Activated naive CD4-positive, alpha-beta T cell treated with anti-CD3 and anti-CD28 coated beads, Interleukin-2, amount 10 ng/mL, durations not matched to agents 7 days and 5 days (primary cell): ENCODE measurements around the gene DEFB108B.
"Not testable (repeated sequence)": the region's sequence is repeated elsewhere in the genome, so short reads cannot be mapped to it uniquely, and the experiment has no call there.

Source experiments
- CTCF ChIA-PET: fragments of 350-600 bp; sonication (Branson Sonifier 250); formaldehyde crosslinking; loops from one replicate; lab custom pipeline; 2021; ENCODE audit warnings: antibody characterized with exemption; lab: Charles Lee
- DNase-seq: peaks from one replicate; pipeline ENCODE4 v3.0.0-alpha.2; 2020
- H3K27ac Mint-ChIP-seq: one replicate; pipeline ENCODE4 v1.8.0; 2021; ENCODE audit warnings: mild to moderate bottlenecking, moderate library complexity, mixed read lengths
- H3K27me3 Mint-ChIP-seq: one replicate; pipeline ENCODE4 v1.8.0; 2021; ENCODE audit warnings: mild to moderate bottlenecking, mixed read lengths
- H3K36me3 Mint-ChIP-seq: one replicate; pipeline ENCODE4 v1.8.0; 2021; ENCODE audit warnings: mixed read lengths
- H3K4me1 Mint-ChIP-seq: one replicate; pipeline ENCODE4 v1.8.0; 2021; ENCODE audit warnings: mixed read lengths
- H3K4me3 Mint-ChIP-seq: one replicate; pipeline ENCODE4 v1.8.0; 2021; ENCODE audit warnings: mild to moderate bottlenecking, moderate library complexity, mixed read lengths
- H3K9me3 Mint-ChIP-seq: one replicate; pipeline ENCODE4 v1.8.0; 2021; ENCODE audit warnings: mixed read lengths

DEFB108B gene

GRCh38 chr11:71860835-71861234, 27.8 kb downstream of the DEFB108B start:
- H3K4me1 Mint-ChIP-seq, DNase-seq, H3K4me3 Mint-ChIP-seq, H3K27ac Mint-ChIP-seq, H3K27me3 Mint-ChIP-seq, H3K9me3 Mint-ChIP-seq, CTCF ChIA-PET, H3K36me3 Mint-ChIP-seq: not testable (repeated sequence)

- CTCF ChIA-PET, result interaction anchor here (0.6 to 1.2 kb wide), 3 partner anchors 10 to 122 kb away, joined by 3 to 4 read pairs (median 3); no protein-coding TSS in a partner anchor
- not testable (repeated sequence) for H3K27ac Mint-ChIP-seq, H3K4me3 Mint-ChIP-seq, H3K4me1 Mint-ChIP-seq, H3K9me3 Mint-ChIP-seq, H3K27me3 Mint-ChIP-seq, H3K36me3 Mint-ChIP-seq
- DNase-seq, result peak; percentile 40
These were observed 31.1 kb downstream of the DEFB108B start for GRCh38 chr11:71863978-71864627.

GRCh38 chr11:71867209-71867608, 34.2 kb downstream of the DEFB108B start:
- H3K27me3 Mint-ChIP-seq, H3K4me1 Mint-ChIP-seq, H3K9me3 Mint-ChIP-seq, CTCF ChIA-PET, H3K4me3 Mint-ChIP-seq, H3K27ac Mint-ChIP-seq, DNase-seq, H3K36me3 Mint-ChIP-seq: not testable (repeated sequence)

GRCh38 chr11:71869931-71870330, 36.9 kb downstream of the DEFB108B start:
- H3K36me3 Mint-ChIP-seq, H3K4me1 Mint-ChIP-seq, H3K27me3 Mint-ChIP-seq, DNase-seq, H3K9me3 Mint-ChIP-seq, CTCF ChIA-PET, H3K27ac Mint-ChIP-seq, H3K4me3 Mint-ChIP-seq: not testable (repeated sequence)

GRCh38 chr11:71870661-71871060, 37.7 kb downstream of the DEFB108B start:
- CTCF ChIA-PET, result not testable (repeated sequence)

GRCh38 chr11:71876262-71876661, 43.3 kb downstream of the DEFB108B start:
- H3K4me3 Mint-ChIP-seq, CTCF ChIA-PET, DNase-seq, H3K27ac Mint-ChIP-seq, H3K9me3 Mint-ChIP-seq, H3K27me3 Mint-ChIP-seq, H3K4me1 Mint-ChIP-seq: not testable (repeated sequence)
- peaks cover 14% of the 10 kb centered on the region for H3K36me3 Mint-ChIP-seq

More at GRCh38 chr11:71870661-71871060, 37.7 kb downstream of the DEFB108B start:
- not testable (repeated sequence) for H3K36me3 Mint-ChIP-seq, DNase-seq, H3K27ac Mint-ChIP-seq, H3K4me1 Mint-ChIP-seq, H3K4me3 Mint-ChIP-seq, H3K9me3 Mint-ChIP-seq, H3K27me3 Mint-ChIP-seq

GRCh38 chr11:71878059-71878458, 45.1 kb downstream of the DEFB108B start, which contains the start of gene DEFB131B:
Gene DEFB131B (plus strand): TSS chr11:71878453. CDS start chr11:71878453, 0 bp downstream.
- DNase-seq, H3K27me3 Mint-ChIP-seq, H3K4me1 Mint-ChIP-seq, H3K9me3 Mint-ChIP-seq, CTCF ChIA-PET, H3K27ac Mint-ChIP-seq, H3K4me3 Mint-ChIP-seq: not testable (repeated sequence)
- peaks cover 13% of the 10 kb centered on the region for H3K36me3 Mint-ChIP-seq

- DNase-seq, H3K4me1 Mint-ChIP-seq, H3K36me3 Mint-ChIP-seq, H3K4me3 Mint-ChIP-seq, H3K27ac Mint-ChIP-seq, H3K9me3 Mint-ChIP-seq, CTCF ChIA-PET, H3K27me3 Mint-ChIP-seq: not testable (repeated sequence)
These were observed 52.8 kb downstream of the DEFB108B start for GRCh38 chr11:71885806-71886205.
